ENCODE data around the gene CEMIP. TPM values are rescaled to one million over a fixed set of nuclear protein-coding genes. Genes with fewer than 3 reads are reported as not detected.

The CEMIP gene
- total RNA-seq, 2 experiments from 2014 or later = not detected

DNA sequence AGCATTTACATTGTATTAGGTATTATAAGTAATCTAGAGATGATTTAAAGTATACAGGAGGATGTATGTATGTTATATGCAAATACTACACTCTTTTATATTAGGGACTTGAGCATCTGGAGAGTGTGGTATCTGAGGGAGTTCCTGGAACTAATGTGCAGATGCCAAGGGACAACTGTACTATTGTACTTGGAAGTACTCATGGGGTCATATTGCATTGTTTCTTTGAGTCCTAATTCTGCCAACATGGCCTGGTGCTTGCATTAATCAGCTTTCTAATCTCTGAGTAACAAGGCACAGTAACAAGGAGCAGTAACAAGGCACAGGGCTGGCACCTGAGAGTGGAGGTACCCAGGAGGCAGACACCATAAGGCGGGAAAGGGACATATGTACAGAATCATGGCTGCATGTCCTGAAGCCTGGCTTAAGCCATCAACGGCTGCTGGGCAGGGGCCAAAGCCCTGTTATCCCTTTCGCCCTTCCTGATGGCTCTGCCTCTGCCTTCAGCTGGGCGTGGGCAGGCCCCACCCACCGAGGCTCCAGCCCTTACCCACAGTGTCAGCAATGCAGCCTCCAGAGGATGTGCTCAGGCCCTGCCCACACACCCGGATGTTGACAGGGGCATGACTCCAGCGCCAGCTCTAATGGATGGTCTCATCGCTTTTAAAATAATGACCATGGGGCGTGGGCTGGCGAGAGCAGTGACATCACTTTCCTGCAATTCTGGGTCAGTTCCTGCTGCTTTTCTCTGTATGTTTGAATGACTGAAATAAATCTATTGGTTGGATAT lies 22.9 kb downstream of the CEMIP start:
- Mint-ChIP-seq H3K9me3 (no peaks in the 10 kb centered on the region), H3K4me1 (peaks cover 19% of the 10 kb centered on the region), H3K36me3 (ENCODE audit: low read depth) (no peaks in the 10 kb centered on the region), H3K27ac (no peak overlapping the region), H3K27me3 (peaks cover 7% of the 10 kb centered on the region), H3K4me3 (no peak overlapping the region)
- ChIA-PET CTCF (no interaction called here), POLR2A (no interaction called here)
- no peak for DNase-seq

DNA sequence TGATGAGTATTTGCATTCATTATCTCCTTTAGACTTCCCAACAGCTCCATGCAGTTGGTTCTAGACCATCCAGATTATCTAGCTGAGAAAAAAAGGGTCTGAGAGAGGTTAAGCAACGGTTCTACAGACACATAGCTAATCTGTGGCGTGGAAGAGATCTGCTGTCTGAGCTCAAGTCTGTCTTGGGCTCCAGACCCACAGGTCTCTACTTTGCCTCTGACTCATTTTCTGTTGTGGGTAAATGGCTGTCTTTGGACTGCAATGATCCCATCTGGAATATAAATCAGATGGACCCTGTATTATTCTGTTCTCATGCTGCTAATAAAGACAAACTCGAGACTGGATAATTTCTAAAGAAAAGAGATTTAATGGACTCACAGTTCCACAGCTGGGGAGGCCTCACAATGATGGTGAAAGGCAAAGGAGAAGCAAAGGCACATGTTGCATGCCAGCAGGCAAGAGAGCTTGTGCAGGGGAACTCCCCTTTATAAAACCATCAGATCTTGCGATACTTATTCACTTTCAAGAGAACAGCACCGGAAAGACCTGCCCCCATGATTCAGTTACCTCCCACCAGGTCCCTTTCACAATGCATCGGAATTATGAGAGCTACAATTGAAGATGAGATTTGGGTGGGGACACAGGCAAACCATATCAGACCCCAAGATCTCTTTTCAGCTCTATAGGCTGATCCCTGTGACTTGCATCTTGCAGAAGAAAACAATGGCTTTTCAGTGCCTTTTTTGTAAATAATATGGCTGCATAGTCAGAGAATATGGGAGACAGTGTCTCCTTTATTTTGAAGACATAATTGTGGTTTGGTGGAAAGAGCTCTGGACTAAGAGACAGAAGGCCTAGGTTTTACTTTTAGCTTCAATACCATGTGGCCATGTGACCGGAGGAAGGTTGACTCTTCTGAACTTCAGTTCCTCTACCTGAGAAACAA lies 24.7 kb downstream of the CEMIP start:
- POLR2A ChIA-PET = interaction anchor here (2.2 kb wide), 1 partner anchor 18 kb away, joined by 6 read pairs; no protein-coding TSS in a partner anchor
- H3K4me3 Mint-ChIP-seq = no peak overlapping the region

DNA sequence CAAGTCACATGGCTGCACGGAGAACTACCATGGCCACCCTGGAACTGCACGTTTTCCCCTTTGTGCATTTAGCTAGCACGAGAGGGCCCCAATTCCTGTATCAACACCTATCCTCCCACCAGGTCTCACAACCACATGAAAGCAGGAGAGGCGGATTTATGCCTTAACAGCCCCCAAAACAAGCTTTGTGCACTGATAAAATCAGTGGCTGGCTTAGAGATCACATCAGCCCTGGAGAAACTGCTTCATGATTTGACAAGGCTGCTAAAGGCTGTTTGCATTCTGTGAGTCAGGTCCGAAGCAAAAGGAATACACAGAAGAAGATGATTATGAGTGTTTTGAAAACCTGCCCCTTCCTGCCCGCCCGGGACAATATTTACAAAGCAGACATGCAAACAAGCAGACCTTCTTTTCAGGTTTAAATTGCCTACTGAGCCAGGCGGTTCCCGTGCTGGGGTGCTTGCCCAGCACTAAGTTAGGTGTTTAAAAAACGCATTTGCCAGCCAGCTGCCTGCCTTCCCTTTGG lies 25.9 kb downstream of the CEMIP start:
- Mint-ChIP-seq H3K27ac (no peak overlapping the region), H3K4me1 (peaks cover 19% of the 10 kb centered on the region), H3K36me3 (ENCODE audit: low read depth) (no peaks in the 10 kb centered on the region), H3K9me3 (no peaks in the 10 kb centered on the region), H3K4me3 (no peak overlapping the region), H3K27me3 (peaks cover 3% of the 10 kb centered on the region)
- POLR2A ChIA-PET = interaction anchor here (2.2 kb wide), 1 partner anchor 19 kb away, joined by 6 read pairs; no protein-coding TSS in a partner anchor
- DNase-seq = no peak
- CTCF ChIA-PET = interaction anchor here (1.7 to 3.7 kb wide), 2 partner anchors 29 to 461 kb away, joined by 5 to 20 read pairs; no protein-coding TSS in a partner anchor

More for the DNA sequence above, 24.7 kb downstream of the CEMIP start:
- no peak for DNase-seq
- peaks cover 19% of the 10 kb centered on the region for H3K4me1 Mint-ChIP-seq
- peak overlapping the region; percentile 32 for H3K27ac Mint-ChIP-seq
- H3K36me3 Mint-ChIP-seq (ENCODE audit: low read depth) = no peaks in the 10 kb centered on the region
- peaks cover 3% of the 10 kb centered on the region for H3K27me3 Mint-ChIP-seq
- no peaks in the 10 kb centered on the region for H3K9me3 Mint-ChIP-seq
- CTCF ChIA-PET = interaction anchor here (0.9 to 3.7 kb wide), 4 partner anchors 11 to 462 kb away, joined by 3 to 20 read pairs (median 4); partner anchors contain the start of gene CEMIP

DNA sequence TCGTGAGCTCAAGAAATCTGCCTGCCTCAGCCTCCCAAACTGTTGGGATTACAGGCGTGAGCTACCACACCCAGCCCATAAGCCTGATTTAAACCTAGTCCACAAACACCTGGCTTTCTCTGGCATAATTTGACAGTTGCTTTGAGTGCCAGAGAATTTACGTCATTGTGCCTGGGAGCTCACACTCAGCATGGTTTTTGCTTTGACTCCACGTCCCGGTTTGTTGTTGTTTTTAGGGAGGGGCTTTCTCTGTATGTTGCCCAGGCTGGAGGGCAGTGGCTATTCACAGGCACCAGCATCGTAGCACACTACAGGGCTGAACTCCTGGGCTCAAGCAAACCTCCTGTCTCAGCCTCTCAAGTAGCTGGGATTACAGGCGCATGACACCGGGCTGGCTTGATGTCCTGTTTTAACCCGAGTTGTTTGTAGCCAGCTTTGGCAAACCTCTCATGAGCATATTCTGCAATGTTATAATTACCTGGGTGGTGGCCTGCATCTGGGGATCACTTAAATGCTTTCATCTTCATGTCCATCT lies 32.7 kb downstream of the CEMIP start:
- Mint-ChIP-seq H3K27me3 (peaks cover 11% of the 10 kb centered on the region), H3K36me3 (ENCODE audit: low read depth) (no peaks in the 10 kb centered on the region), H3K4me1 (no peaks in the 10 kb centered on the region), H3K27ac (no peak overlapping the region), H3K9me3 (no peaks in the 10 kb centered on the region), H3K4me3 (no peak overlapping the region)
- CTCF ChIA-PET = interaction anchor here (1.4 kb wide), 1 partner anchor 35 kb away, joined by 4 read pairs; no protein-coding TSS in a partner anchor
- DNase-seq = no peak
- POLR2A ChIA-PET = no interaction called here

DNA sequence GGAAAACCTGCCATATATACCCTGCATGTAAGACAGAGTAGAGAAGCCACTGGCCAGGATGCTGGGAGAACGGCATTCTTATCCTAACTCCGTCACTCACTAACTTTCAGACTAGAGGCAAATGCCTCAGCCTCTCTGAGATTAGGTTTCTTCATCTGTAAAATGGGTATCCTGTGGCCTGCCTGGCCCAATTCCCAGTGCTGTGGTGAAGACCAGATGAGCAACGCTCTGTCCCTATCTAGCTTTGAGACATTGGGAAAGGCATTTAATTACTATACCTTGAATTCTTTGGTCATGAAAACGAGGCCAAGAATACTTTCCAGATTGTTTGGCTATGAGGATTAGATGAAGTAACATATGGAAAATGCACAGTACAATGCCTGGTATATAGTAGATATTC lies 35.9 kb downstream of the CEMIP start:
- Mint-ChIP-seq H3K27ac (no peak overlapping the region), H3K4me1 (no peaks in the 10 kb centered on the region), H3K9me3 (no peaks in the 10 kb centered on the region), H3K4me3 (no peak overlapping the region), H3K27me3 (peaks cover 15% of the 10 kb centered on the region), H3K36me3 (ENCODE audit: low read depth) (no peaks in the 10 kb centered on the region)
- CTCF ChIA-PET = no interaction called here
- no peak for DNase-seq
- POLR2A ChIA-PET = no interaction called here

DNA sequence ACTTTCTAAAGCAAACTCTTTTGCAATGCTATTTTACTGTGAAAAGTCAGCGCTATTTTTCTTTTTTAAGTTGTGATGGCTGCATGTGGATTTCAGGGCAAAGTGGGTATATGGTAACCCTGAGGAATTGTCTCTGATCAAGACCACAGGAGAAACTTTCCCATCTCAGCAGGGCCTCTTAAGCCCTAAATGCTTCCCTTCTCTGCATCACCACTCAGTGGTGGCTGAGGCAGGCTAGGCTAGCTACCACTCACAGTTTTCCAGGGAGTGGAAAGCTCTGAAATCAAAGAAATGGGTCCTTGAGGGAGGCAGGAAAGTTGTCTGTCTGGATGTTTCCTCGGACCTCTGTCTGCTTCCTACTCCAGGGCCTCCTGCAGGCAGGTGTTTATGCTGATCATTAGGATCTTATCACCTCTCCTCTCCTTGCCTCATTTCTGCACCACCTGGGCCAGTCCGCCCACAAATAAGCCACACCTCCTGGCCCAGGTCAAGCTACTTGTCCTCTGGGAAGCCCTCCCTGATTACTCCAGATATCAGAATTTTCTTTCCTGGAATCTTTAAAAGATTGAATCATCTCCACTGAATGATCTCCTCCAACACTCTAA lies 37.0 kb downstream of the CEMIP start:
- no peaks in the 10 kb centered on the region for H3K4me1 Mint-ChIP-seq
- ChIA-PET POLR2A (no interaction called here), CTCF (no interaction called here)
- H3K27ac Mint-ChIP-seq = no peak overlapping the region
- peaks cover 14% of the 10 kb centered on the region for H3K27me3 Mint-ChIP-seq
- no peaks in the 10 kb centered on the region for H3K9me3 Mint-ChIP-seq
- no peak overlapping the region for H3K4me3 Mint-ChIP-seq
- no peaks in the 10 kb centered on the region for H3K36me3 Mint-ChIP-seq (ENCODE audit: low read depth)
- DNase-seq = no peak

DNA sequence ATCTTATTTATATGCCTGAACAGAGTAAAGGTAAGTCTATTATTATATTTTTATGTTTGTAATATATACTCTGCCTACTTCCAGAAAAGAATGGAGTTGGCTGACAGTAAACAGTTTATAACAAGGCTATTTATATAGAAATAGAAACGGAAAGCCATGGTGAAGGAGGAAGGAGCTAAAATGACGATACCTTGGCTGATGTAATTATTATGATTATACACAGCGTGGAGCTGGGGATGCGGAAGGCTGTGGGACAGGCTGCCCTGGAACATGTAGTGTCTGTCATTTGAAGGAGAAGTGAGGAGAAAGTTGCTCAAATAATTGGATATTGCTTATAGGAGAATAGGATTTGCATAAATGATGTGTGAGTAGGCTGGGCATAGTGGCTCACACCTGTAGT lies 37.8 kb downstream of the CEMIP start:
- ChIA-PET CTCF (no interaction called here), POLR2A (no interaction called here)
- Mint-ChIP-seq H3K27me3 (peaks cover 18% of the 10 kb centered on the region), H3K4me3 (no peak overlapping the region), H3K9me3 (no peaks in the 10 kb centered on the region), H3K4me1 (no peaks in the 10 kb centered on the region), H3K36me3 (ENCODE audit: low read depth) (no peaks in the 10 kb centered on the region), H3K27ac (no peak overlapping the region)
- DNase-seq = no peak

DNA sequence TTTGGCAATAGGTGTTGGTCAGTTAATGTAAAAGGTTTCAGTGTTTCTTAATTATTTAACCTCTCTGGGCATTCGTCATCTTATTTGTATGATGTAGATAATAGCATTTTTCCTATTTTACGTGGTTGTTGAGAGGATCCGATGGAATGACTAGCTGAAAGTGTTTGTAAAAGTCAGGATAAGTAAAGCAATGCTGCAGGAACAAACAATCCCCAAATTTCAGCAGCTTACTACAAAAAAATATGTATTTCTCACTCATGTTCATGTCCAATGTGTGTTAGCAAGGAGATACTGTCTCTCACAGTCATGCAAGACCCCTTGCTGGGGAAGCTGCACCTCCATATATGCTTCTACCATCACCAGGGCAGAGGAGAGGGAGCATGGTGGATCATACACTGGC lies 38.7 kb downstream of the CEMIP start:
- H3K27me3 Mint-ChIP-seq = peaks cover 18% of the 10 kb centered on the region
- no peaks in the 10 kb centered on the region for H3K36me3 Mint-ChIP-seq (ENCODE audit: low read depth)
- ChIA-PET CTCF (no interaction called here), POLR2A (no interaction called here)
- no peaks in the 10 kb centered on the region for H3K9me3 Mint-ChIP-seq
- H3K4me1 Mint-ChIP-seq = no peaks in the 10 kb centered on the region
- no peak overlapping the region for H3K27ac Mint-ChIP-seq
- H3K4me3 Mint-ChIP-seq = no peak overlapping the region
- DNase-seq = no peak

DNA sequence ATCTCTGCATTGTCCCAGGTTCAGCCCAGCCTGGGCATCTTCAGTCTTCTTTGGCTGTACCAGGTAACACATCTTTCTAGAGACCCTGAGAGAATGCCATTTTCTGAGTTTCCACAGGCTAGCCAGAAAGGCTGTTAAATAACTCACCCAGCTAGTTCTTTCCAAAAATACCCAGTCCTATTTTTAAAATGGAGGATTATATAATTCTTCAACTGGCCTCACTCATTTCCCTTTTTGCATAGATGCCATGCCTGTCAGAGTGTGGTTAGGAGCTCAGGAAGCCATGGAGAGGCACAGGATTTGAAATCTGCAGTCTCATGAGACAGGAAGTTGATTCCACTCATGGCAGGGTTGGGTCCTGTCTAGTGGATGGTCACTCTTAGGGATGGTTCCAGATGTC lies 39.8 kb downstream of the CEMIP start:
- no peak overlapping the region for H3K4me3 Mint-ChIP-seq
- peaks cover 18% of the 10 kb centered on the region for H3K27me3 Mint-ChIP-seq
- no peaks in the 10 kb centered on the region for H3K36me3 Mint-ChIP-seq (ENCODE audit: low read depth)
- no peak for DNase-seq
- ChIA-PET CTCF (no interaction called here), POLR2A (no interaction called here)
- H3K9me3 Mint-ChIP-seq = no peaks in the 10 kb centered on the region
- H3K4me1 Mint-ChIP-seq = no peaks in the 10 kb centered on the region
- no peak overlapping the region for H3K27ac Mint-ChIP-seq

DNA sequence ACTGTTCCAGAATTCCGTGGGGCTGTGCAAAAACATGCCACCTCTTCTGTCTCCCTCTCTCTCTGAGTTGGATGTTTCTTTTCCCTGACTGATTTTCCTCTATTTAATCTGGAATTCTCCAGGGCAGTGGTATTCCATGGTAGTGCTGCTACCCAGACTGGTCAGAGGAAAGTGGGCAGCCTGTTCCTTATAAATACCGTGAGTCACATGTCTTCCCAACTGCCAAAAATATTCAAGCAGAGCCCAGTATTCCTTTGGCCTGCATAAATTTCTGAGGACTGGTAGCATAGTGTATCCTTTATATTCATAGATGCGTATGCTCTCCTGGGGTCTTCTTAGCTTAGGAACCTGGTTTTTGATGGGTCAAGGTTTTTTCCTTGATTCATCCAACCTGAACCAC lies 40.9 kb downstream of the CEMIP start:
- no peaks in the 10 kb centered on the region for H3K4me1 Mint-ChIP-seq
- no peak overlapping the region for H3K4me3 Mint-ChIP-seq
- no peak for DNase-seq
- CTCF ChIA-PET = no interaction called here
- H3K36me3 Mint-ChIP-seq (ENCODE audit: low read depth) = no peaks in the 10 kb centered on the region
- H3K27ac Mint-ChIP-seq = no peak overlapping the region
- POLR2A ChIA-PET = no interaction called here
- H3K9me3 Mint-ChIP-seq = no peaks in the 10 kb centered on the region
- H3K27me3 Mint-ChIP-seq = peaks cover 18% of the 10 kb centered on the region

DNA sequence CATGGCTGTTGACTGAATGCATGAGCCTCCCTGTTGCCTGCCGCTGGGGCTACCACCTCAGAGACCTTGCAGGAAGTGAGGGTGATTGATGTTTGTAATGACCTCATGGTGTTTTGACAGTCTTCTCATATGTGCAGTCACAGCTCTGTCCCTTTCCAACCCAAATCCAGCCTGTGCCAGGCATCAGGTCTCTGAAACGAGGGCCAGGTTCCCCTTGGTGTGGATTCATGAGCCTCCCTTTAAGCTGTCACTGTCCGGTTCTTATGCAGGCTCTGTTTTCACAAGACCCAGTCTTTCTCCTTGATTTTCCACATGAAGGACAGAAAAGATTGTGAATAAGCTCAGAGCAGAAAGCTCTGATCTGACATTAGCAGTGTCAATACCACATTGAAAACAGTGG lies 43.1 kb downstream of the CEMIP start:
- ChIA-PET POLR2A (no interaction called here), CTCF (no interaction called here)
- Mint-ChIP-seq H3K4me1 (no peaks in the 10 kb centered on the region), H3K27ac (no peak overlapping the region), H3K9me3 (no peaks in the 10 kb centered on the region), H3K36me3 (ENCODE audit: low read depth) (no peaks in the 10 kb centered on the region), H3K4me3 (no peak overlapping the region), H3K27me3 (peaks cover 9% of the 10 kb centered on the region)
- DNase-seq = no peak

DNA sequence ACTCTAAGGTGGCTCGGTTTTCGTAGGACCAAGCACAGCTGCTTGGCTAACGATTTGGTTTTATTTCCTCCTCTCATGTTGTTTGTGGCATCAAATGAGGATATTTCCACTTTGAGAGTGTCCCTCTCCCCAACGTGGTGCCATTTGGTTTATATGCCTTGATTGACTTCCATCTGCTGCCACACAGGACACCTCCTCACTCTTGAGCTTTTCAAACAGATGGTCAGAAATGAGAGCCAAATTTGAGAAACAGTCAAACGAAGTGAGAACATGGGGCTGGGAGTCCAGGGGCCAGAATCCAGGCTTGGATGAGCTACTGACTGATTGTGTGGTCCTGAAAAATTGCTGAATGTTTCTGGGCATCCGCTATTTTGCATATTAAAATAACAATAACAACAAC lies 43.5 kb downstream of the CEMIP start:
- POLR2A ChIA-PET = no interaction called here
- DNase-seq = no peak
- no peaks in the 10 kb centered on the region for H3K4me1 Mint-ChIP-seq

DNA sequence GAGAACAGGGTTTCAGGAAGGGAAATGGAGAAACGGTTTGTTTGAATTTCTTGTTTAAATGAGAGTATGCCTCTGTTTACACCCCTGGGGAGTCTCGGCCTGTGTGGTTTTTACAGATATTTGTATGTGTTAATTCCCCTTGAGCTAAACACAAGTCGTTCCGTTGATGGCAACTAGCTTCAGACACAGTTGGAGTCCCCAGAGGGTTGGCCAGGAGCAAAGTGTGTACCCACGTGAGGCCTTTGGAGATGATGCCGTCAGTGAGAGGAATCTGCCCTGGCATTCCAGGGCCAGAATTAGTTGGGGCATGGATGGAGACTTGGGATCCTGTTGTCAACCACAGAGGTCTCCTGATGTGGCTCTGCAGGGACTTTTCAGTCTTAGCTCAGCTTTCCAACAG lies 44.0 kb downstream of the CEMIP start:
- H3K27ac Mint-ChIP-seq = no peak overlapping the region
- no peaks in the 10 kb centered on the region for H3K4me1 Mint-ChIP-seq
- H3K4me3 Mint-ChIP-seq = no peak overlapping the region
- ChIA-PET CTCF (interaction anchor here (0.8 kb wide), 1 partner anchor 47 kb away, joined by 3 read pairs; no protein-coding TSS in a partner anchor), POLR2A (no interaction called here)
- no peak for DNase-seq
- no peaks in the 10 kb centered on the region for H3K9me3 Mint-ChIP-seq
- H3K36me3 Mint-ChIP-seq (ENCODE audit: low read depth) = no peaks in the 10 kb centered on the region
- peaks cover 9% of the 10 kb centered on the region for H3K27me3 Mint-ChIP-seq

More for the DNA sequence above, 43.5 kb downstream of the CEMIP start:
- no peaks in the 10 kb centered on the region for H3K36me3 Mint-ChIP-seq (ENCODE audit: low read depth)
- H3K27ac Mint-ChIP-seq = no peak overlapping the region
- H3K9me3 Mint-ChIP-seq = no peaks in the 10 kb centered on the region
- peaks cover 9% of the 10 kb centered on the region for H3K27me3 Mint-ChIP-seq
- CTCF ChIA-PET = interaction anchor here (0.8 kb wide), 1 partner anchor 46 kb away, joined by 3 read pairs; no protein-coding TSS in a partner anchor
- no peak overlapping the region for H3K4me3 Mint-ChIP-seq
